Tibial artery (tissue), 4 donors: Measurements from ENCODE around the gene LIMK2.

Experiments
- DNase-seq, 2 donors: peaks; one replicate each; pipeline ENCODE4 v3.0.0-alpha.2; 2019
- H3K27ac ChIP-seq, 2 donors: fragments of 200-600 bp; sonication (generic) in 1 of 2; 1 replicate in 1 of 2; 2 replicates in 1 of 2; pipeline ENCODE4 v1.5.1; 2018 to 2019; ENCODE audit warnings: mild to moderate bottlenecking in 1 of 2
- H3K27me3 ChIP-seq, 2 donors: fragments of 200-600 bp; sonication (generic) in 1 of 2; one replicate each; pipeline versions ENCODE4 v1.5.1 to v1.6.0; 2016 to 2019
- H3K36me3 ChIP-seq, 3 donors: fragments of 200-600 bp; sonication (generic) in 2 of 3; one replicate each; pipeline ENCODE4 v1.5.1; 2016 to 2019; ENCODE audit warnings: mild to moderate bottlenecking in 2 of 3
- H3K4me1 ChIP-seq, 4 donors: fragments of 200-600 bp; sonication (generic) in 2 of 4; 1 replicate in 3 of 4; 2 replicates in 1 of 4; pipeline ENCODE4 v1.5.1; 2016 to 2019
- H3K4me3 ChIP-seq, 2 donors: fragments of 200-600 bp; sonication (generic) in 1 of 2; 1 replicate in 1 of 2; 2 replicates in 1 of 2; pipeline ENCODE4 v1.5.1; 2018 to 2019; ENCODE audit warnings: mild to moderate bottlenecking in 2 of 2
- H3K9me3 ChIP-seq, 3 donors: fragments of 200-600 bp; sonication (generic) in 1 of 3; one replicate each; pipeline ENCODE4 v1.5.1; 2016 to 2019
- CTCF ChIP-seq, 2 experiments: fragments of 200-600 bp in 1 of 2; fragments of 450-650 bp in 1 of 2; IDR thresholded peaks; one replicate each; pipeline ENCODE4 v1.5.1; 2017 to 2019; ENCODE audit warnings: antibody characterized with exemption in 2 of 2, mild to moderate bottlenecking in 1 of 2, moderate library complexity in 1 of 2
- intact Hi-C: fragments of 100-400 bp; cut with DNase I; formaldehyde crosslinking; loops from one replicate; pipeline ENCODE4 v1.15.0; 2023; ENCODE audit warnings: low total_unique reads

LIMK2 gene

GRCh38 chr22:31286360-31287255 lies 74.5 kb downstream of the LIMK2 start:
- intact Hi-C loops = no loop called here
- H3K4me1 ChIP-seq = peaks cover 0 to 29% (median 17%) of the 10 kb centered on the region in 4 donors
- no peaks in the 10 kb centered on the region for H3K9me3 ChIP-seq
- DNase-seq = peak in 1 of 2 donors; percentile 51
- H3K36me3 ChIP-seq = peaks cover 63 to 82% (median 73%) of the 10 kb centered on the region in 3 donors
- H3K4me3 ChIP-seq = no peak overlapping the region
- H3K27ac ChIP-seq = no peak overlapping the region
- no peaks in the 10 kb centered on the region for H3K27me3 ChIP-seq
- TF ChIP-seq CTCF (IDR thresholded peaks at IDR 0.05) = no peak

- Histone ChIP-seq H3K4me1 (peaks cover 0 to 35% (median 23%) of the 10 kb centered on the region in 4 donors), H3K4me3 (no peak overlapping the region), H3K36me3 (peaks cover 56 to 68% (median 60%) of the 10 kb centered on the region in 3 donors), H3K9me3 (no peaks in the 10 kb centered on the region), H3K27me3 (no peaks in the 10 kb centered on the region), H3K27ac (peak overlapping the region; percentile 17 to 85)
- intact Hi-C loops = no loop called here
- no peak for TF ChIP-seq CTCF (IDR thresholded peaks at IDR 0.05)
- DNase-seq = no peak
Observed at GRCh38 chr22:31287818-31288495, 75.9 kb downstream of the LIMK2 start.

GRCh38 chr22:31288496-31289240 lies 76.6 kb downstream of the LIMK2 start:
- no peak overlapping the region for H3K4me3 ChIP-seq
- peaks cover 49 to 61% (median 52%) of the 10 kb centered on the region in 3 donors for H3K36me3 ChIP-seq
- intact Hi-C loops = no loop called here
- H3K4me1 ChIP-seq = peaks cover 0 to 42% (median 26%) of the 10 kb centered on the region in 4 donors
- no peaks in the 10 kb centered on the region for H3K9me3 ChIP-seq
- H3K27me3 ChIP-seq = no peaks in the 10 kb centered on the region
- DNase-seq = no peak
- TF ChIP-seq CTCF (IDR thresholded peaks at IDR 0.05) = no peak
- peak overlapping the region; percentile 85 to 95 for H3K27ac ChIP-seq

GRCh38 chr22:31289344-31289743 lies 77.2 kb downstream of the LIMK2 start:
- peaks cover 0 to 49% (median 30%) of the 10 kb centered on the region in 4 donors for H3K4me1 ChIP-seq
- H3K27ac ChIP-seq = peak overlapping the region; percentile 85 to 95
- peak overlapping the region in 1 of 2 donors; percentile 85 for H3K4me3 ChIP-seq
- H3K36me3 ChIP-seq = peaks cover 43 to 54% (median 46%) of the 10 kb centered on the region in 3 donors
- intact Hi-C loops = no loop called here
- DNase-seq = no peak
- no peaks in the 10 kb centered on the region for H3K27me3 ChIP-seq
- no peak for TF ChIP-seq CTCF (IDR thresholded peaks at IDR 0.05)
- no peaks in the 10 kb centered on the region for H3K9me3 ChIP-seq
